Measurements from ENCODE around the gene WHAMM.
"Not testable (repeated sequence)": the region's sequence is repeated elsewhere in the genome, so short reads cannot be mapped to it uniquely, and the experiment has no call there.

Gene WHAMM

GRCh38 chr15:82839136-82839535 lies 29.7 kb downstream of the WHAMM start:
- no peak for DNase-seq

- no peak for DNase-seq
Observed at GRCh38 chr15:82840166-82840565, 30.7 kb downstream of the WHAMM start.

- no peak for DNase-seq
Observed at GRCh38 chr15:82843566-82843965, 34.1 kb downstream of the WHAMM start.

GRCh38 chr15:82845686-82846085 lies 36.3 kb downstream of the WHAMM start:
- DNase-seq, result no peak

- no peak for DNase-seq
Observed at GRCh38 chr15:82846621-82847020, 37.2 kb downstream of the WHAMM start.

- DNase-seq, result no peak
Observed at GRCh38 chr15:82847703-82848102, 38.3 kb downstream of the WHAMM start.

- no peak for DNase-seq
Observed at GRCh38 chr15:82848241-82848993, 39.0 kb downstream of the WHAMM start.

- peak; percentile 33 to 60 for DNase-seq
Observed at GRCh38 chr15:82849556-82850512, 40.4 kb downstream of the WHAMM start.

- no peak for DNase-seq
Observed at GRCh38 chr15:82850731-82851130, 41.3 kb downstream of the WHAMM start.

GRCh38 chr15:82851306-82851850 lies 42.0 kb downstream of the WHAMM start:
- DNase-seq, result no peak

- no peak for DNase-seq
Observed at GRCh38 chr15:82851981-82852511, 42.6 kb downstream of the WHAMM start.

GRCh38 chr15:82852941-82853561 lies 43.6 kb downstream of the WHAMM start:
- DNase-seq, result peak in 1 of 2 donors; percentile 10

GRCh38 chr15:82854554-82854953 lies 45.1 kb downstream of the WHAMM start:
- no peak for DNase-seq

GRCh38 chr15:82855286-82856100 lies 46.1 kb downstream of the WHAMM start:
- DNase-seq, result no peak

- DNase-seq, result no peak
Observed at GRCh38 chr15:82856397-82857170, 47.2 kb downstream of the WHAMM start.

- DNase-seq, result no peak
Observed at GRCh38 chr15:82858932-82859331, 49.5 kb downstream of the WHAMM start.

- DNase-seq, result no peak
Observed at GRCh38 chr15:82862886-82863285, 53.5 kb downstream of the WHAMM start.

GRCh38 chr15:82864967-82865366 lies 55.5 kb downstream of the WHAMM start:
- DNase-seq, result no peak

GRCh38 chr15:82865581-82865980 lies 56.2 kb downstream of the WHAMM start:
- not testable (repeated sequence) for DNase-seq

GRCh38 chr15:82865981-82866380 lies 56.6 kb downstream of the WHAMM start:
- not testable (repeated sequence) for DNase-seq

- no peak for DNase-seq
Observed at GRCh38 chr15:82870727-82871320, 61.4 kb downstream of the WHAMM start.
